ENCODE measurements around the gene CMKLR1. TPM values are rescaled to one million over a fixed set of nuclear protein-coding genes. Genes with fewer than 3 reads are reported as not detected.
A peak's percentile ranks its signal among the peaks of the same experiment; 100 is the strongest.

Gene CMKLR1
- total and polyA plus RNA-seq, 9 of the 15 experiments (the other 6 are each of a cell fraction or from before 2014, with no cell fraction given): 0.11 to 1.4 (median 0.20) TPM

GRCh38 chr12:108277613-108278012, 61.5 kb downstream of the CMKLR1 start:
- no peak for FAIRE-seq
- ChIA-PET CTCF (ENCODE audit: low intra/inter-chr PET ratio) (no interaction called here), POLR2A (no interaction called here)
- TF ChIP-seq U2AF1 (optimal IDR thresholded peaks at IDR 0.05; ENCODE audit: low read depth, low read length): peak; percentile 34
- TF ChIP-seq NFYB (IDR thresholded peaks at IDR 0.05; ENCODE audit: extremely low read depth, insufficient read length): no peak
- no peak for TF ChIP-seq SRSF3 (IDR thresholded peaks at IDR 0.05; ENCODE audit: insufficient read depth, low read length)
- TF ChIP-seq ZNF512 (tag; IDR thresholded peaks at IDR 0.05): peak; percentile 91
- H3K4me2 ChIP-seq (ENCODE audit: insufficient read depth, low read length): no peak overlapping the region
- in situ Hi-C loops (cut with MboI): no loop called here
- DNase-seq (ENCODE audit: extremely low read depth in 1 of 4, low spot score in 3 of 4): no peak
- no peaks in the 10 kb centered on the region for H3K4me1 ChIP-seq (replicated peaks in 1 of 2; ENCODE audit: control insufficient read depth in 2 of 2, insufficient read depth in 2 of 2, low read length in 2 of 2)
- H3K9me3 ChIP-seq (replicated peaks; ENCODE audit: control insufficient read depth, insufficient read depth, low read depth, low read length): no peaks in the 10 kb centered on the region
- H3K27me3 ChIP-seq (ENCODE audit: control insufficient read depth in 2 of 2, insufficient read depth in 2 of 2, low read length in 2 of 2): peaks cover 0 to 16% of the 10 kb centered on the region in 2 experiments; a peak in 2 of 5 replicates
- BruUV-seq (replicated peaks): no TSS peak
- intact Hi-C loops (cut with micrococcal nuclease): no loop called here
- H3K9me1 ChIP-seq (ENCODE audit: control insufficient read depth, insufficient read depth, low read length): no peaks in the 10 kb centered on the region
- no peak overlapping the region for H3K27ac ChIP-seq (ENCODE audit: extremely low read depth, low read depth, low read length)
- no peak for ATAC-seq
- no peaks in the 10 kb centered on the region for H4K20me1 ChIP-seq (replicated peaks; ENCODE audit: control insufficient read depth, insufficient read depth, low read length)
- H3K9ac ChIP-seq (ENCODE audit: insufficient read depth in 1 of 2, low read depth in 2 of 2, low read length in 2 of 2): no peak overlapping the region
- no peaks in the 10 kb centered on the region for H3K36me3 ChIP-seq (ENCODE audit: control insufficient read depth, insufficient read depth, low read length)
- H3K4me3 ChIP-seq: no peak overlapping the region
- H2AFZ ChIP-seq (ENCODE audit: low read depth, low read length): no peak overlapping the region
- H3K79me2 ChIP-seq (ENCODE audit: control insufficient read depth, insufficient read depth, low read length): no peaks in the 10 kb centered on the region

- no peaks in the 10 kb centered on the region for H4K20me1 ChIP-seq (replicated peaks; ENCODE audit: control insufficient read depth, insufficient read depth, low read length)
- H3K27me3 ChIP-seq (ENCODE audit: control insufficient read depth in 2 of 2, insufficient read depth in 2 of 2, low read length in 2 of 2): peaks cover 0 to 6% of the 10 kb centered on the region in 2 experiments; a peak in 1 of 5 replicates
- no peak overlapping the region for H2AFZ ChIP-seq (ENCODE audit: low read depth, low read length)
- no TSS peak for BruUV-seq (replicated peaks)
- H3K4me2 ChIP-seq (ENCODE audit: insufficient read depth, low read length): no peak overlapping the region
- no peak for ATAC-seq
- H3K9ac ChIP-seq (ENCODE audit: insufficient read depth in 1 of 2, low read depth in 2 of 2, low read length in 2 of 2): no peak overlapping the region
- in situ Hi-C loops (cut with MboI) (no loop called here), intact Hi-C loops (cut with micrococcal nuclease) (no loop called here)
- H3K27ac ChIP-seq (ENCODE audit: extremely low read depth, low read depth, low read length): no peak overlapping the region
- no peak for DNase-seq (ENCODE audit: extremely low read depth in 1 of 4, low spot score in 3 of 4)
- no peaks in the 10 kb centered on the region for H3K9me1 ChIP-seq (ENCODE audit: control insufficient read depth, insufficient read depth, low read length)
- H3K4me3 ChIP-seq: no peak overlapping the region
- WGBS (ENCODE audit: insufficient coverage, low coverage, missing lambda C conversion rate): 0% methylated on average over 2 of the region's 2 CpGs
- H3K79me2 ChIP-seq (ENCODE audit: control insufficient read depth, insufficient read depth, low read length): no peaks in the 10 kb centered on the region
- no peak for FAIRE-seq
- POLR2A ChIA-PET: interaction anchor here (0.6 kb wide), 1 partner anchor 228 kb away, joined by 3 read pairs; no protein-coding TSS in a partner anchor
- CTCF ChIA-PET (ENCODE audit: low intra/inter-chr PET ratio): no interaction called here
- peaks cover 0 to 9% of the 10 kb centered on the region in 2 experiments; a peak in 3 of 5 replicates for H3K4me1 ChIP-seq (replicated peaks in 1 of 2; ENCODE audit: control insufficient read depth in 2 of 2, insufficient read depth in 2 of 2, low read length in 2 of 2)
- H3K36me3 ChIP-seq (ENCODE audit: control insufficient read depth, insufficient read depth, low read length): no peaks in the 10 kb centered on the region
- H3K9me3 ChIP-seq (replicated peaks; ENCODE audit: control insufficient read depth, insufficient read depth, low read depth, low read length): no peaks in the 10 kb centered on the region
- TF ChIP-seq ATF7 (IDR thresholded peaks at IDR 0.05): no peak
- no peak for TF ChIP-seq ELF2 (CRISPR knock-in tag; IDR thresholded peaks at IDR 0.05)
- no peak for TF ChIP-seq BCLAF1 (IDR thresholded peaks at IDR 0.05; ENCODE audit: borderline replicate concordance in 1 of 2, control insufficient read depth in 1 of 2, low read depth in 2 of 2, low read length in 1 of 2)
- TF ChIP-seq CREM (IDR thresholded peaks at IDR 0.05; ENCODE audit: low read depth): no peak
- no peak for TF ChIP-seq SRSF7 (optimal IDR thresholded peaks at IDR 0.05; ENCODE audit: low read depth, low read length)
- TF ChIP-seq ZBTB7A (IDR thresholded peaks at IDR 0.05; ENCODE audit: borderline replicate concordance, control insufficient read depth, low read depth, low read length): no peak
- TF ChIP-seq SMAD4 (CRISPR knock-in tag; conservative IDR thresholded peaks at IDR 0.05): no peak
- no peak for TF ChIP-seq ILF3 (IDR thresholded peaks at IDR 0.05; ENCODE audit: borderline replicate concordance)
- no peak for TF ChIP-seq HDGF (IDR thresholded peaks at IDR 0.05)
Measured at GRCh38 chr12:108273217-108273616, 65.9 kb downstream of the CMKLR1 start.

All from K562 (cell line).